T-helper 1 cell (primary cell): Measurements from ENCODE around the gene ADAM23.

Experiments
- DNase-seq, 5 donors: peaks; one replicate each; pipeline ENCODE4 v3.0.0-alpha.2; 2012 to 2020

Gene ADAM23

GRCh38 chr2:206443735-206444527 is 599 bp downstream of the ADAM23 start:
- peak in 2 of 5 donors; percentile 2 to 20 for DNase-seq

- no peak for DNase-seq
These were observed 2.6 kb downstream of the ADAM23 start for GRCh38 chr2:206445948-206446347.

- no peak for DNase-seq
These were observed 8.9 kb downstream of the ADAM23 start for GRCh38 chr2:206452242-206452641.

GRCh38 chr2:206452750-206453149 is 9.4 kb downstream of the ADAM23 start:
- DNase-seq: no peak

- DNase-seq: no peak
These were observed 12.9 kb downstream of the ADAM23 start for GRCh38 chr2:206456078-206456754.

GRCh38 chr2:206457188-206457634 is 13.9 kb downstream of the ADAM23 start:
- no peak for DNase-seq

GRCh38 chr2:206462240-206462854 is 19.0 kb downstream of the ADAM23 start:
- DNase-seq: no peak

- DNase-seq: no peak
These were observed 20.4 kb downstream of the ADAM23 start for GRCh38 chr2:206463685-206464084.

- no peak for DNase-seq
These were observed 21.3 kb downstream of the ADAM23 start for GRCh38 chr2:206464597-206464996.

- no peak for DNase-seq
These were observed 28.3 kb downstream of the ADAM23 start for GRCh38 chr2:206471524-206472062.

GRCh38 chr2:206472094-206472493 is 28.8 kb downstream of the ADAM23 start:
- no peak for DNase-seq

- no peak for DNase-seq
These were observed 30.8 kb downstream of the ADAM23 start for GRCh38 chr2:206474099-206474498.

- no peak for DNase-seq
These were observed 34.0 kb downstream of the ADAM23 start for GRCh38 chr2:206477296-206477695.

GRCh38 chr2:206478340-206478739 is 35.0 kb downstream of the ADAM23 start:
- no peak for DNase-seq

- DNase-seq: no peak
These were observed 36.8 kb downstream of the ADAM23 start for GRCh38 chr2:206480161-206480560.

GRCh38 chr2:206480620-206481019 is 37.3 kb downstream of the ADAM23 start:
- DNase-seq: no peak

- DNase-seq: no peak
These were observed 37.7 kb downstream of the ADAM23 start for GRCh38 chr2:206481056-206481455.

GRCh38 chr2:206482123-206482522 is 38.8 kb downstream of the ADAM23 start:
- DNase-seq: no peak

GRCh38 chr2:206482633-206483032 is 39.3 kb downstream of the ADAM23 start:
- DNase-seq: no peak

- DNase-seq: no peak
These were observed 44.7 kb downstream of the ADAM23 start for GRCh38 chr2:206488053-206488452.

- no peak for DNase-seq
These were observed 45.3 kb downstream of the ADAM23 start for GRCh38 chr2:206488623-206489022.

- DNase-seq: no peak
These were observed 50.7 kb downstream of the ADAM23 start for GRCh38 chr2:206494061-206494460.

GRCh38 chr2:206502729-206503128 is 59.4 kb downstream of the ADAM23 start:
- no peak for DNase-seq
